Right forelimb (tissue), 1 donor: ENCODE measurements around the gene PRDX1.
"Not testable (repeated sequence)": the region's sequence is repeated elsewhere in the genome, so short reads cannot be mapped to it uniquely, and the experiment has no call there.

ENCODE experiments used
- DNase-seq: peaks from one replicate; pipeline ENCODE4 v3.0.0-alpha.2; 2018

PRDX1 gene

GRCh38 chr1:45535988-45536766, 14.5 kb upstream of the PRDX1 start:
- DNase-seq, result no peak

- no peak for DNase-seq
These were observed 10.2 kb upstream of the PRDX1 start for GRCh38 chr1:45531873-45532272.

- no peak for DNase-seq
These were observed 9.0 kb upstream of the PRDX1 start for GRCh38 chr1:45530632-45531135.

- DNase-seq, result no peak
These were observed 4.5 kb upstream of the PRDX1 start for GRCh38 chr1:45526135-45526644.

- not testable (repeated sequence) for DNase-seq
These were observed 2.3 kb upstream of the PRDX1 start for GRCh38 chr1:45523975-45524374.

GRCh38 chr1:45523516-45523915, 1.8 kb upstream of the PRDX1 start:
- not testable (repeated sequence) for DNase-seq

- no peak for DNase-seq
These were observed 830 bp upstream of the PRDX1 start for GRCh38 chr1:45522324-45523104.

- DNase-seq, result not testable (repeated sequence)
These were observed 1.9 kb downstream of the PRDX1 start for GRCh38 chr1:45519774-45520173.

- no peak for DNase-seq
These were observed 2.8 kb downstream of the PRDX1 start for GRCh38 chr1:45518910-45519309.

- DNase-seq, result not testable (repeated sequence)
These were observed 3.3 kb downstream of the PRDX1 start for GRCh38 chr1:45518366-45518765.

- DNase-seq, result no peak
These were observed 5.2 kb downstream of the PRDX1 start for GRCh38 chr1:45516465-45516864.

- DNase-seq, result no peak
These were observed 5.6 kb downstream of the PRDX1 start for GRCh38 chr1:45516036-45516435.

GRCh38 chr1:45513532-45514260, 8.0 kb downstream of the PRDX1 start:
- DNase-seq, result not testable (repeated sequence)

- DNase-seq, result no peak
These were observed 9.0 kb downstream of the PRDX1 start for GRCh38 chr1:45512641-45513054.

- DNase-seq, result no peak
These were observed 10.6 kb downstream of the PRDX1 start for GRCh38 chr1:45510972-45511527.

- no peak for DNase-seq
These were observed 11.4 kb downstream of the PRDX1 start for GRCh38 chr1:45510036-45510971.

GRCh38 chr1:45508295-45509151, 13.2 kb downstream of the PRDX1 start:
- no peak for DNase-seq

GRCh38 chr1:45507893-45508292, 13.8 kb downstream of the PRDX1 start:
- no peak for DNase-seq

- no peak for DNase-seq
These were observed 14.5 kb downstream of the PRDX1 start for GRCh38 chr1:45507195-45507594.
